KMS-11 (cell line): ENCODE results near the gene THSD8.
A peak's percentile ranks its signal among the peaks of the same experiment; 100 is the strongest.

Source experiments
- H2AFZ ChIP-seq: fragments of 200-600 bp; sonication (generic); 2 replicates; pipeline ENCODE4 v1.6.1; 2016; ENCODE audit warnings: antibody characterized with exemption, mixed run types, low read depth
- H3K27ac ChIP-seq: fragments of 200-600 bp; sonication (generic); 2 replicates; pipeline ENCODE4 v1.6.1; 2016; ENCODE audit warnings: mild to moderate bottlenecking, mixed run types
- H3K27me3 ChIP-seq: fragments of 200-600 bp; sonication (generic); 2 replicates; pipeline ENCODE4 v1.6.1; 2017; ENCODE audit warnings: mild to moderate bottlenecking, low read depth, mixed run types, moderate library complexity; ENCODE audit not compliant: insufficient read depth
- H3K36me3 ChIP-seq: fragments of 200-600 bp; sonication (generic); 2 replicates; pipeline ENCODE4 v1.6.1; 2017; ENCODE audit warnings: mild to moderate bottlenecking, mixed run types; ENCODE audit not compliant: insufficient read depth
- H3K4me1 ChIP-seq: fragments of 200-600 bp; sonication (generic); 2 replicates; pipeline ENCODE4 v1.6.1; 2016; ENCODE audit warnings: mild to moderate bottlenecking, low read depth, mixed run types; ENCODE audit not compliant: poor library complexity, severe bottlenecking
- H3K4me2 ChIP-seq: fragments of 200-600 bp; sonication (generic); 2 replicates; pipeline ENCODE4 v1.7.0; 2016; ENCODE audit warnings: mild to moderate bottlenecking, mixed run types
- H3K4me3 ChIP-seq: fragments of 200-600 bp; sonication (generic); IDR thresholded peaks from 2 replicates; pipeline ENCODE4 v1.6.1; 2017; ENCODE audit warnings: low read depth, low read length, mixed read lengths; ENCODE audit not compliant: insufficient read depth
- H3K79me2 ChIP-seq: fragments of 200-600 bp; sonication (generic); 2 replicates; pipeline ENCODE4 v1.6.1; 2016; ENCODE audit warnings: low read depth, mixed run types; ENCODE audit not compliant: insufficient read depth
- H3K9ac ChIP-seq: fragments of 200-600 bp; sonication (generic); 2 replicates; pipeline ENCODE4 v1.6.1; 2016; ENCODE audit warnings: mild to moderate bottlenecking, mixed run types
- H4K20me1 ChIP-seq: fragments of 200-600 bp; sonication (generic); 2 replicates; pipeline ENCODE4 v1.6.1; 2016; ENCODE audit warnings: mild to moderate bottlenecking, mixed run types; ENCODE audit not compliant: insufficient read depth
- TF ChIP-seq, protein P1 (sequence below): fragments of 200-600 bp; sonication (generic); conservative IDR thresholded peaks from 2 replicates; pipeline ENCODE4 v1.6.1; 2017; ENCODE audit warnings: low read depth, mild to moderate bottlenecking, antibody characterized with exemption, low read length, moderate library complexity, mixed read lengths

Gene THSD8

DNA sequence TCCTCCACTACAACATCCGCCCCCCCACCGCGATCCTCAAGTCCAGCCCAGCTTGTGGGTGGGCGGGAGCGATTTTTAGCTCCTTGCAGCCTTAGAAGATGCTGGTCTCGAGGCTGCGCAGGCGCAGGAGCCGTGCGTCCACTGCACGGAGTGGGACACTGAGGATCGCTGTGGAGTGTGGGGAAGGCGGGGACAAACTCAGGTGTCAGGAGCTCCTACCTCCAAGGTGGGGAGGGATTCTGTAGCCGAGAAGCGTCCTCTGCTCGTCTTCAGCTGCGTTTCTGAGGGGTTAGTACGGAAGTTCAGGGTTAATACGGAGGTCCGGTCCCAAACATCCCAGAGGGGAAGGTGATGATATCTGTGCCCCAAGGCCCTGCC lies 32.7 kb downstream of the THSD8 start, which contains the start of gene RTBDN:
RTBDN (minus strand) TSS at position 14 of the 378 bp plus-strand sequence. CDS start 4,600 bp downstream, outside the sequence.
- H3K27ac ChIP-seq = no peak within 1 kb of the TSS
- TF ChIP-seq, protein P1, sequence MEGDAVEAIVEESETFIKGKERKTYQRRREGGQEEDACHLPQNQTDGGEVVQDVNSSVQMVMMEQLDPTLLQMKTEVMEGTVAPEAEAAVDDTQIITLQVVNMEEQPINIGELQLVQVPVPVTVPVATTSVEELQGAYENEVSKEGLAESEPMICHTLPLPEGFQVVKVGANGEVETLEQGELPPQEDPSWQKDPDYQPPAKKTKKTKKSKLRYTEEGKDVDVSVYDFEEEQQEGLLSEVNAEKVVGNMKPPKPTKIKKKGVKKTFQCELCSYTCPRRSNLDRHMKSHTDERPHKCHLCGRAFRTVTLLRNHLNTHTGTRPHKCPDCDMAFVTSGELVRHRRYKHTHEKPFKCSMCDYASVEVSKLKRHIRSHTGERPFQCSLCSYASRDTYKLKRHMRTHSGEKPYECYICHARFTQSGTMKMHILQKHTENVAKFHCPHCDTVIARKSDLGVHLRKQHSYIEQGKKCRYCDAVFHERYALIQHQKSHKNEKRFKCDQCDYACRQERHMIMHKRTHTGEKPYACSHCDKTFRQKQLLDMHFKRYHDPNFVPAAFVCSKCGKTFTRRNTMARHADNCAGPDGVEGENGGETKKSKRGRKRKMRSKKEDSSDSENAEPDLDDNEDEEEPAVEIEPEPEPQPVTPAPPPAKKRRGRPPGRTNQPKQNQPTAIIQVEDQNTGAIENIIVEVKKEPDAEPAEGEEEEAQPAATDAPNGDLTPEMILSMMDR = no peak
- H3K4me3 ChIP-seq = no peak within 1 kb of the TSS
- H3K9ac ChIP-seq = no peak within 1 kb of the TSS
- peaks cover 52% of the 10 kb centered on the region for H3K27me3 ChIP-seq
- H3K79me2 ChIP-seq = no peaks in the 10 kb centered on the region
- H2AFZ ChIP-seq = peak within 1 kb of the TSS; percentile 57
- no peaks in the 10 kb centered on the region for H4K20me1 ChIP-seq
- no peaks in the 10 kb centered on the region for H3K36me3 ChIP-seq
- peak within 1 kb of the TSS; percentile 76 for H3K4me2 ChIP-seq
- peaks cover 15% of the 10 kb centered on the region for H3K4me1 ChIP-seq

DNA sequence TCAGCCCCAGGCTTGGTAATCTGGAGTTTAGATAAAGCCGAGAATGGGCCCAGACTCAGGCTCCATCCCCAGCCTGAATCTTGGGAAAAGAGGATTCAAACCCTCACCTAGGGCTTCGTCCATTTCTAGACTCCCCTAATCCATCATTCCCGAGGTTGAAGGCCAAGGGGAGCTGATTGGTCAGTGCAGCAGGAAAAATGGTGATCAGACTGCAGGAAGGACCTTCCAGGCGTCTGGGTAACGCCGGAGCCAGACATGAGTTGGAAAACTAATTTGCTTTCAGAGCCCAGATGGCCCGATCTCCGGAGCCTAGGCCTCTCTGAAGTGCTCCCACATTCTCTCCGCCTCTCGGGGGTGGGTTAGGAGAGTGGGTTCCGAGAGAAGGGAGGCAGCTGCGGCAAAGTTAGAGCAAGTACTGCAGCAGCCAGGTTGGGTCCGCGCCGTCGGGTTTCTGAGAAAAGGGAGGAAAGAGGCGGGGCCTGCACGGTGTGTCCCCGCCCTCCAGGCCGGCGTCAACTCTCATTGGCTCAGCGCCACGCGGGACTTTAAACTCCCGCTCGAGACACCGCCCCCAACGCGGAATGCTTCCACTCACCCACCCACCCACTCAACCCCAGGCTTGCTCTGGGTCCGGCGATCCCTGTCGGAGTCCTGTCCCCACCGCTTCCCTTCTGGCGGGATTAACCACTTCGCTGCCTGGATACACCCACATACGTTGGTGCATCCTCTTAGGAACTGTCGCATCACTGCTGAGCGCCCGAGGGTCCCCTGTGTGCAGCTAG lies 33.3 kb downstream of the THSD8 start:
- Histone ChIP-seq H3K9ac (no peak overlapping the region), H3K4me2 (no peak overlapping the region)

DNA sequence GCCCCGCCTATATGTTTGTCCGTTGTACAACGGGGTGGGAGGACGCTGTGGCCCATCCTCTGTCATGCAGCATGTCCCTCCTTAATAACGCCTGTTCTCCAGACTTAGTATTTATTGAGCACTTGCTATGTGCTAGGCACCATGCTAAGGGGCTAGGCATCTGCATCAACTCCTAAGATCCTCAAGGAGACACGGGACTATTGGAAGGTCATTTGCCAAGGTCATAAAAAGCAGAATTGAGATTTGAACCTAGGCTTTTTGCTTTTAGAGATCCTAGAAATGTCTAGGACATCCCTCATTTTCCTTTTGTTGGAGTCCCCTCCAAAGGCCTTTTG lies 34.6 kb downstream of the THSD8 start:
- Histone ChIP-seq H4K20me1 (no peaks in the 10 kb centered on the region), H3K4me3 (no peak overlapping the region), H3K27ac (no peak overlapping the region), H2AFZ (no peak overlapping the region), H3K79me2 (no peaks in the 10 kb centered on the region), H3K4me1 (peaks cover 15% of the 10 kb centered on the region), H3K36me3 (no peaks in the 10 kb centered on the region), H3K27me3 (peaks cover 44% of the 10 kb centered on the region), H3K9ac (no peak overlapping the region), H3K4me2 (no peak overlapping the region)
- TF ChIP-seq, protein P1 = no peak

More for the DNA sequence above, 33.3 kb downstream of the THSD8 start:
- H3K27me3 ChIP-seq = peaks cover 50% of the 10 kb centered on the region
- H4K20me1 ChIP-seq = no peaks in the 10 kb centered on the region
- no peaks in the 10 kb centered on the region for H3K36me3 ChIP-seq
- TF ChIP-seq, protein P1 = no peak
- H2AFZ ChIP-seq = no peak overlapping the region
- no peaks in the 10 kb centered on the region for H3K79me2 ChIP-seq
- H3K27ac ChIP-seq = no peak overlapping the region
- H3K4me1 ChIP-seq = peaks cover 15% of the 10 kb centered on the region
- no peak overlapping the region for H3K4me3 ChIP-seq

DNA sequence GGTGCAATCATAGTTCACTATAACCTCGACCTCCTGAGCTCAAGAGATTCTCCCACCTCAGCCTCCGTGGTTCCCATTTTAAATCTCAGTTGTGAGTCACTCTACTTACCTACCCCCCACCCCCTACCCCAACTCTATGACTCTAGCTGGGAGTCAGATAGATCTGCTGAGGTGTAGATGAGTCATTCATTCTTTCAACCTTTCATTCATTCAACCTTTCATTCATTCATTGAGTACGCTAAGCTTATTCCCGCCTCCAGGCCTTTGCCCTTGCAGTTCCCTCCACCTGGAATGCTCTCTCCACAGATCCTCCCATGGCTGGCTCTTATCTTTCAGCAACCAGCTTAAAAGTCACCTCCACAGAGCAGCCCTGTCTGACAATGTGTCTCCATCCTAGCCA lies 35.4 kb downstream of the THSD8 start:
- Histone ChIP-seq H3K27me3 (peaks cover 44% of the 10 kb centered on the region), H4K20me1 (no peaks in the 10 kb centered on the region), H3K79me2 (no peaks in the 10 kb centered on the region), H3K4me2 (no peak overlapping the region), H3K4me1 (peaks cover 15% of the 10 kb centered on the region), H3K4me3 (no peak overlapping the region), H3K9ac (no peak overlapping the region), H3K27ac (no peak overlapping the region), H3K36me3 (no peaks in the 10 kb centered on the region), H2AFZ (no peak overlapping the region)
- TF ChIP-seq, protein P1 = no peak
